ENCODE measurements around the gene ACP4. TPM values are rescaled to one million over a fixed set of nuclear protein-coding genes. Genes with fewer than 3 reads are reported as not detected.

Gene ACP4
- total and polyA plus RNA-seq, 2 experiments from 2014 or later = not detected

DNA sequence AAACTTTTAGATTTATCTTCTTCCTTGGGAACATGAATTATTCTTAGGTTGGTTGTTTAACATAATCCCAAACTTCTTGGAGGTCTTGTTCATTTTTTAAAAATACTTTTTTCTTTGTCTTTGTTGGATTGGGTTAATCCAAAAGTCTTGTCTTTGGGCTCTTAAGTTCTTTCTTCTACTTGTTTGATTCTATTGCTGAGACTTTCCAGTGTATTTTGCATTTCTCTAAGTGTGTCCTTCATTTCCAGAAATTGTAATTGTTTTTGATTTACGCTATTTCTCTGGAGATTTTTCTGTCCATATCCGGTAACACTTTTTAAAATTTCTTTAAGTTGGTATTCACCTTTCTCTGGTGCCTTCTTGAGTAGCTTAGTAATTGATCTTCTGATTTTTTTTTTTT, 53.0 kb downstream of the ACP4 start:
- DNase-seq (ENCODE audit: low spot score) = no peak
- Mint-ChIP-seq H3K4me3 (no peak overlapping the region), H3K27ac (no peak overlapping the region), H3K9me3 (peaks cover 57% of the 10 kb centered on the region), H3K36me3 (ENCODE audit: low read depth) (peaks cover 8% of the 10 kb centered on the region; the same call in 2 of the 3 replicates), H3K4me1 (peaks cover 2% of the 10 kb centered on the region; the same call in 2 of the 3 replicates), H3K27me3 (ENCODE audit: insufficient read depth, low read depth, poor library complexity) (peaks cover 6% of the 10 kb centered on the region)
- Histone ChIP-seq H3F3A (replicated peaks; ENCODE audit: low read depth) (no peaks in the 10 kb centered on the region), H2AFZ (no peak overlapping the region), H3K27ac (ENCODE audit: low read depth) (no peak overlapping the region), H3K4me2 (no peak overlapping the region), H3K4me3 (no peak overlapping the region), H3K27me3 (ENCODE audit: insufficient read depth) (peaks cover 8% of the 10 kb centered on the region; the same call in 1 of the 2 replicates), H3K9me2 (ENCODE audit: insufficient read depth) (no peaks in the 10 kb centered on the region), H3K36me3 (ENCODE audit: insufficient read depth) (no peaks in the 10 kb centered on the region), H3K79me2 (replicated peaks; ENCODE audit: insufficient read depth) (no peaks in the 10 kb centered on the region), H3K4me1 (ENCODE audit: insufficient read depth) (peaks cover 3% of the 10 kb centered on the region; the same call in 1 of the 2 replicates), H4K20me1 (replicated peaks; ENCODE audit: insufficient read depth) (no peaks in the 10 kb centered on the region)
- no peak for ATAC-seq
- TF ChIP-seq ZNF331 (CRISPR knock-in tag; IDR thresholded peaks at IDR 0.05; ENCODE audit: low read depth) (no peak), CREB1 (CRISPR knock-in tag; IDR thresholded peaks at IDR 0.05; ENCODE audit: low read depth) (no peak), POLR2AphosphoS5 (IDR thresholded peaks at IDR 0.05; ENCODE audit: low read depth) (no peak), STAT1 (IDR thresholded peaks at IDR 0.05; ENCODE audit: unreplicated experiment) (no peak), JUNB (IDR thresholded peaks at IDR 0.05; ENCODE audit: unreplicated experiment) (no peak)
- TF ChIP-seq, protein P1, sequence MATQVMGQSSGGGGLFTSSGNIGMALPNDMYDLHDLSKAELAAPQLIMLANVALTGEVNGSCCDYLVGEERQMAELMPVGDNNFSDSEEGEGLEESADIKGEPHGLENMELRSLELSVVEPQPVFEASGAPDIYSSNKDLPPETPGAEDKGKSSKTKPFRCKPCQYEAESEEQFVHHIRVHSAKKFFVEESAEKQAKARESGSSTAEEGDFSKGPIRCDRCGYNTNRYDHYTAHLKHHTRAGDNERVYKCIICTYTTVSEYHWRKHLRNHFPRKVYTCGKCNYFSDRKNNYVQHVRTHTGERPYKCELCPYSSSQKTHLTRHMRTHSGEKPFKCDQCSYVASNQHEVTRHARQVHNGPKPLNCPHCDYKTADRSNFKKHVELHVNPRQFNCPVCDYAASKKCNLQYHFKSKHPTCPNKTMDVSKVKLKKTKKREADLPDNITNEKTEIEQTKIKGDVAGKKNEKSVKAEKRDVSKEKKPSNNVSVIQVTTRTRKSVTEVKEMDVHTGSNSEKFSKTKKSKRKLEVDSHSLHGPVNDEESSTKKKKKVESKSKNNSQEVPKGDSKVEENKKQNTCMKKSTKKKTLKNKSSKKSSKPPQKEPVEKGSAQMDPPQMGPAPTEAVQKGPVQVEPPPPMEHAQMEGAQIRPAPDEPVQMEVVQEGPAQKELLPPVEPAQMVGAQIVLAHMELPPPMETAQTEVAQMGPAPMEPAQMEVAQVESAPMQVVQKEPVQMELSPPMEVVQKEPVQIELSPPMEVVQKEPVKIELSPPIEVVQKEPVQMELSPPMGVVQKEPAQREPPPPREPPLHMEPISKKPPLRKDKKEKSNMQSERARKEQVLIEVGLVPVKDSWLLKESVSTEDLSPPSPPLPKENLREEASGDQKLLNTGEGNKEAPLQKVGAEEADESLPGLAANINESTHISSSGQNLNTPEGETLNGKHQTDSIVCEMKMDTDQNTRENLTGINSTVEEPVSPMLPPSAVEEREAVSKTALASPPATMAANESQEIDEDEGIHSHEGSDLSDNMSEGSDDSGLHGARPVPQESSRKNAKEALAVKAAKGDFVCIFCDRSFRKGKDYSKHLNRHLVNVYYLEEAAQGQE (IDR thresholded peaks at IDR 0.05; ENCODE audit: unreplicated experiment) = no peak

DNA sequence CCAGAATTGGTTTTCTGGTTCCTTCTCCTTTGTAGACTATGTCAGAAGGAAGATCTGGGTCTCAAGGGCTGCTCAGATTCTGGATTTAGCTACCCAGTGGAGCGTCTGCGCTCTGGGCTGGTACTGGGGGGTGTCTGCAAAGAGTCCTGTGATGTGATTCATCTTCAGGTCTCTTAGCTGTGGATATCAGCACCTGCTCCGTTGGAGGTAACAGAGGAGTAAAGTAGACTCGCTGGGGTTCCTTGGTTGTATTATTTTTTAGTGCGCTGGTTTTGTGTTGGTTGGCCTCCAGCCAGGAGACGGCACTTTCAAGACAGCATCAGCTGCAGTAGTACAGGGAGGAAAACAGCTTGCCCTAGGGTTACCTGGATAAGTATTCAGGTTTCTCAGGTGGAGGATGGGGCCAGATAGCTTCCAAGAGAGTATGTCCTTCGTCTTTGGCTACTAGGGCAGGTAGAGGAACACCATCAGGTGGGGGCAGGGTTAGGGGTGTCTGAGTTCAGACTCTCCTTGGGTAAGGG, 53.5 kb downstream of the ACP4 start:
- ATAC-seq (no peak), DNase-seq (ENCODE audit: low spot score) (no peak)
- H3K9me3 Mint-ChIP-seq = peaks cover 62% of the 10 kb centered on the region
- no peaks in the 10 kb centered on the region for H3K79me2 ChIP-seq (replicated peaks; ENCODE audit: insufficient read depth)
- no peak overlapping the region for H2AFZ ChIP-seq
- H3K4me3 Mint-ChIP-seq = no peak overlapping the region
- H4K20me1 ChIP-seq (replicated peaks; ENCODE audit: insufficient read depth) = no peaks in the 10 kb centered on the region
- peaks cover 13% of the 10 kb centered on the region; the same call in 2 of the 3 replicates for H3K36me3 Mint-ChIP-seq (ENCODE audit: low read depth)
- no peaks in the 10 kb centered on the region for H3K4me1 ChIP-seq (ENCODE audit: insufficient read depth)
- H3K36me3 ChIP-seq (ENCODE audit: insufficient read depth) = no peaks in the 10 kb centered on the region
- no peak overlapping the region for H3K4me2 ChIP-seq
- no peaks in the 10 kb centered on the region for H3K4me1 Mint-ChIP-seq
- H3K27me3 ChIP-seq (ENCODE audit: insufficient read depth) = peaks cover 8% of the 10 kb centered on the region; the same call in 1 of the 2 replicates
- H3F3A ChIP-seq (replicated peaks; ENCODE audit: low read depth) = no peaks in the 10 kb centered on the region
- no peak overlapping the region for H3K27ac ChIP-seq (ENCODE audit: low read depth)
- H3K27ac Mint-ChIP-seq = no peak overlapping the region
- no peak overlapping the region for H3K4me3 ChIP-seq
- H3K9me2 ChIP-seq (ENCODE audit: insufficient read depth) = no peaks in the 10 kb centered on the region
- H3K27me3 Mint-ChIP-seq (ENCODE audit: insufficient read depth, low read depth, poor library complexity) = peaks cover 4% of the 10 kb centered on the region
- TF ChIP-seq, protein P1 (IDR thresholded peaks at IDR 0.05; ENCODE audit: unreplicated experiment) = no peak
- no peak for TF ChIP-seq EZH2 (IDR thresholded peaks at IDR 0.05; ENCODE audit: low read depth, unreplicated experiment)
- TF ChIP-seq, protein P2, sequence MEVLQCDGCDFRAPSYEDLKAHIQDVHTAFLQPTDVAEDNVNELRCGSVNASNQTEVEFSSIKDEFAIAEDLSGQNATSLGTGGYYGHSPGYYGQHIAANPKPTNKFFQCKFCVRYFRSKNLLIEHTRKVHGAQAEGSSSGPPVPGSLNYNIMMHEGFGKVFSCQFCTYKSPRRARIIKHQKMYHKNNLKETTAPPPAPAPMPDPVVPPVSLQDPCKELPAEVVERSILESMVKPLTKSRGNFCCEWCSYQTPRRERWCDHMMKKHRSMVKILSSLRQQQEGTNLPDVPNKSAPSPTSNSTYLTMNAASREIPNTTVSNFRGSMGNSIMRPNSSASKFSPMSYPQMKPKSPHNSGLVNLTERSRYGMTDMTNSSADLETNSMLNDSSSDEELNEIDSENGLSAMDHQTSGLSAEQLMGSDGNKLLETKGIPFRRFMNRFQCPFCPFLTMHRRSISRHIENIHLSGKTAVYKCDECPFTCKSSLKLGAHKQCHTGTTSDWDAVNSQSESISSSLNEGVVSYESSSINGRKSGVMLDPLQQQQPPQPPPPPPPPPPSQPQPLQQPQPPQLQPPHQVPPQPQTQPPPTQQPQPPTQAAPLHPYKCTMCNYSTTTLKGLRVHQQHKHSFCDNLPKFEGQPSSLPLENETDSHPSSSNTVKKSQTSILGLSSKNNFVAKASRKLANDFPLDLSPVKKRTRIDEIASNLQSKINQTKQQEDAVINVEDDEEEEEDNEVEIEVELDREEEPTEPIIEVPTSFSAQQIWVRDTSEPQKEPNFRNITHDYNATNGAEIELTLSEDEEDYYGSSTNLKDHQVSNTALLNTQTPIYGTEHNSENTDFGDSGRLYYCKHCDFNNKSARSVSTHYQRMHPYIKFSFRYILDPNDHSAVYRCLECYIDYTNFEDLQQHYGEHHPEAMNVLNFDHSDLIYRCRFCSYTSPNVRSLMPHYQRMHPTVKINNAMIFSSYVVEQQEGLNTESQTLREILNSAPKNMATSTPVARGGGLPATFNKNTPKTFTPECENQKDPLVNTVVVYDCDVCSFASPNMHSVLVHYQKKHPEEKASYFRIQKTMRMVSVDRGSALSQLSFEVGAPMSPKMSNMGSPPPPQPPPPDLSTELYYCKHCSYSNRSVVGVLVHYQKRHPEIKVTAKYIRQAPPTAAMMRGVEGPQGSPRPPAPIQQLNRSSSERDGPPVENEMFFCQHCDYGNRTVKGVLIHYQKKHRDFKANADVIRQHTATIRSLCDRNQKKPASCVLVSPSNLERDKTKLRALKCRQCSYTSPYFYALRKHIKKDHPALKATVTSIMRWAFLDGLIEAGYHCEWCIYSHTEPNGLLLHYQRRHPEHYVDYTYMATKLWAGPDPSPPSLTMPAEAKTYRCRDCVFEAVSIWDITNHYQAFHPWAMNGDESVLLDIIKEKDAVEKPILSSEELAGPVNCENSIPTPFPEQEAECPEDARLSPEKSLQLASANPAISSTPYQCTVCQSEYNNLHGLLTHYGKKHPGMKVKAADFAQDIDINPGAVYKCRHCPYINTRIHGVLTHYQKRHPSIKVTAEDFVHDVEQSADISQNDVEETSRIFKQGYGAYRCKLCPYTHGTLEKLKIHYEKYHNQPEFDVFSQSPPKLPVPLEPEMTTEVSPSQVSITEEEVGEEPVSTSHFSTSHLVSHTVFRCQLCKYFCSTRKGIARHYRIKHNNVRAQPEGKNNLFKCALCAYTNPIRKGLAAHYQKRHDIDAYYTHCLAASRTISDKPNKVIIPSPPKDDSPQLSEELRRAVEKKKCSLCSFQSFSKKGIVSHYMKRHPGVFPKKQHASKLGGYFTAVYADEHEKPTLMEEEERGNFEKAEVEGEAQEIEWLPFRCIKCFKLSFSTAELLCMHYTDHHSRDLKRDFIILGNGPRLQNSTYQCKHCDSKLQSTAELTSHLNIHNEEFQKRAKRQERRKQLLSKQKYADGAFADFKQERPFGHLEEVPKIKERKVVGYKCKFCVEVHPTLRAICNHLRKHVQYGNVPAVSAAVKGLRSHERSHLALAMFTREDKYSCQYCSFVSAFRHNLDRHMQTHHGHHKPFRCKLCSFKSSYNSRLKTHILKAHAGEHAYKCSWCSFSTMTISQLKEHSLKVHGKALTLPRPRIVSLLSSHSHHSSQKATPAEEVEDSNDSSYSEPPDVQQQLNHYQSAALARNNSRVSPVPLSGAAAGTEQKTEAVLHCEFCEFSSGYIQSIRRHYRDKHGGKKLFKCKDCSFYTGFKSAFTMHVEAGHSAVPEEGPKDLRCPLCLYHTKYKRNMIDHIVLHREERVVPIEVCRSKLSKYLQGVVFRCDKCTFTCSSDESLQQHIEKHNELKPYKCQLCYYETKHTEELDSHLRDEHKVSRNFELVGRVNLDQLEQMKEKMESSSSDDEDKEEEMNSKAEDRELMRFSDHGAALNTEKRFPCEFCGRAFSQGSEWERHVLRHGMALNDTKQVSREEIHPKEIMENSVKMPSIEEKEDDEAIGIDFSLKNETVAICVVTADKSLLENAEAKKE (CRISPR knock-in tag; IDR thresholded peaks at IDR 0.05) = no peak

Data from GM23338 (cell line).